NCI-H1092 treated with DMSO at 0.1 percent for 48 hours (cell line): ENCODE data around the gene MAN1A2.

Experiments
- DNase-seq: peaks from one replicate; lab custom pipeline; 2025; lab: John Stamatoyannopoulos, UW

MAN1A2 gene

GRCh38 chr1:117495068-117495467, 127.8 kb downstream of the MAN1A2 start:
- DNase-seq: no peak

- no peak for DNase-seq
Observed at GRCh38 chr1:117499071-117499470, 131.8 kb downstream of the MAN1A2 start.

- no peak for DNase-seq
Observed at GRCh38 chr1:117500584-117500983, 133.3 kb downstream of the MAN1A2 start.

GRCh38 chr1:117501281-117501680, 134.0 kb downstream of the MAN1A2 start:
- DNase-seq: no peak

GRCh38 chr1:117511273-117511672, 144.0 kb downstream of the MAN1A2 start:
- DNase-seq: no peak

GRCh38 chr1:117512728-117513321, 145.6 kb downstream of the MAN1A2 start:
- DNase-seq: peak; percentile 26

- DNase-seq: no peak
Observed at GRCh38 chr1:117523111-117523510, 155.9 kb downstream of the MAN1A2 start.

- no peak for DNase-seq
Observed at GRCh38 chr1:117527074-117527473, 159.8 kb downstream of the MAN1A2 start.

- no peak for DNase-seq
Observed at GRCh38 chr1:117527566-117528102, 160.4 kb downstream of the MAN1A2 start.

GRCh38 chr1:117529683-117530082, 162.4 kb downstream of the MAN1A2 start:
- no peak for DNase-seq

- DNase-seq: no peak
Observed at GRCh38 chr1:117531222-117531621, 164.0 kb downstream of the MAN1A2 start.

GRCh38 chr1:117534995-117535467, 167.8 kb downstream of the MAN1A2 start:
- DNase-seq: peak; percentile 49

- DNase-seq: no peak
Observed at GRCh38 chr1:117535821-117536220, 168.6 kb downstream of the MAN1A2 start.

GRCh38 chr1:117537291-117537920, 170.2 kb downstream of the MAN1A2 start:
- DNase-seq: no peak

- no peak for DNase-seq
Observed at GRCh38 chr1:117540532-117540931, 173.3 kb downstream of the MAN1A2 start.

- DNase-seq: no peak
Observed at GRCh38 chr1:117541003-117541402, 173.8 kb downstream of the MAN1A2 start.

GRCh38 chr1:117541585-117541984, 174.3 kb downstream of the MAN1A2 start:
- no peak for DNase-seq

- no peak for DNase-seq
Observed at GRCh38 chr1:117544509-117545109, 177.4 kb downstream of the MAN1A2 start.

- DNase-seq: no peak
Observed at GRCh38 chr1:117546467-117546866, 179.2 kb downstream of the MAN1A2 start.

- no peak for DNase-seq
Observed at GRCh38 chr1:117553471-117553870, 186.2 kb downstream of the MAN1A2 start.

- no peak for DNase-seq
Observed at GRCh38 chr1:117555806-117556205, 188.6 kb downstream of the MAN1A2 start.

GRCh38 chr1:117556341-117556740, 189.1 kb downstream of the MAN1A2 start:
- no peak for DNase-seq

- DNase-seq: no peak
Observed at GRCh38 chr1:117556976-117557375, 189.7 kb downstream of the MAN1A2 start.
